Nephron progenitor cell (in vitro differentiated cells): ENCODE data around the gene RNF214.
"Not testable (repeated sequence)": the region's sequence is repeated elsewhere in the genome, so short reads cannot be mapped to it uniquely, and the experiment has no call there.

Experiments
- DNase-seq: peaks from one replicate; pipeline ENCODE4 v3.0.0; 2021
- H3K27ac Mint-ChIP-seq: 2 replicates; pipeline ENCODE4 v1.8.0; 2021; ENCODE audit warnings: mild to moderate bottlenecking, moderate library complexity, mixed read lengths
- H3K27me3 Mint-ChIP-seq: 2 replicates; pipeline ENCODE4 v1.8.0; 2021; ENCODE audit warnings: mild to moderate bottlenecking, low read depth, mixed read lengths; ENCODE audit not compliant: poor library complexity
- H3K36me3 Mint-ChIP-seq: 2 replicates; pipeline ENCODE4 v1.8.0; 2021; ENCODE audit warnings: low read depth, mixed read lengths
- H3K4me1 Mint-ChIP-seq: 2 replicates; pipeline ENCODE4 v1.8.0; 2021; ENCODE audit warnings: mixed read lengths
- H3K4me3 Mint-ChIP-seq: 2 replicates; pipeline ENCODE4 v1.8.0; 2021; ENCODE audit warnings: mild to moderate bottlenecking, moderate library complexity, mixed read lengths
- H3K9me3 Mint-ChIP-seq: 2 replicates; pipeline ENCODE4 v1.8.0; 2021; ENCODE audit warnings: mild to moderate bottlenecking, moderate library complexity, mixed read lengths
- CTCF ChIP-seq: fragments of 200-600 bp; sonication (generic); IDR thresholded peaks from 2 replicates; pipeline ENCODE4 v1.5.0; 2021; ENCODE audit warnings: antibody characterized with exemption

Gene RNF214

GRCh38 chr11:117269856-117270255 is 37.4 kb downstream of the RNF214 start:
- Mint-ChIP-seq H3K4me1 (no peaks in the 10 kb centered on the region), H3K27me3 (peaks cover 3% of the 10 kb centered on the region)
- TF ChIP-seq CTCF, result no peak

GRCh38 chr11:117271208-117271607 is 38.7 kb downstream of the RNF214 start:
- Mint-ChIP-seq H3K4me3 (no peak overlapping the region), H3K27ac (no peak overlapping the region), H3K9me3 (peaks cover 22% of the 10 kb centered on the region), H3K4me1 (no peaks in the 10 kb centered on the region), H3K27me3 (peaks cover 3% of the 10 kb centered on the region), H3K36me3 (peaks cover 77% of the 10 kb centered on the region)
- TF ChIP-seq CTCF, result no peak
- DNase-seq, result no peak

More at GRCh38 chr11:117269856-117270255, 37.4 kb downstream of the RNF214 start:
- no peak overlapping the region for H3K4me3 Mint-ChIP-seq
- DNase-seq, result no peak
- no peak overlapping the region for H3K27ac Mint-ChIP-seq
- H3K9me3 Mint-ChIP-seq, result peaks cover 22% of the 10 kb centered on the region
- peaks cover 77% of the 10 kb centered on the region for H3K36me3 Mint-ChIP-seq

GRCh38 chr11:117272175-117272574 is 39.7 kb downstream of the RNF214 start:
- H3K4me1 Mint-ChIP-seq, DNase-seq, H3K4me3 Mint-ChIP-seq, H3K27me3 Mint-ChIP-seq, H3K27ac Mint-ChIP-seq: not testable (repeated sequence)
- peaks cover 18% of the 10 kb centered on the region for H3K9me3 Mint-ChIP-seq
- peaks cover 68% of the 10 kb centered on the region for H3K36me3 Mint-ChIP-seq

GRCh38 chr11:117273550-117274289 is 41.2 kb downstream of the RNF214 start:
- H3K27ac Mint-ChIP-seq, result no peak overlapping the region

GRCh38 chr11:117278347-117278746 is 45.9 kb downstream of the RNF214 start:
- Mint-ChIP-seq H3K4me3 (no peak overlapping the region), H3K4me1 (no peaks in the 10 kb centered on the region), H3K9me3 (peaks cover 4% of the 10 kb centered on the region), H3K27me3 (no peaks in the 10 kb centered on the region), H3K27ac (peak overlapping the region; percentile 72), H3K36me3 (peaks cover 66% of the 10 kb centered on the region)
- no peak for DNase-seq
- TF ChIP-seq CTCF, result no peak

More at GRCh38 chr11:117273550-117274289, 41.2 kb downstream of the RNF214 start:
- Mint-ChIP-seq H3K36me3 (peaks cover 59% of the 10 kb centered on the region), H3K4me1 (no peaks in the 10 kb centered on the region), H3K27me3 (no peaks in the 10 kb centered on the region), H3K9me3 (peaks cover 18% of the 10 kb centered on the region), H3K4me3 (no peak overlapping the region)
- DNase-seq, result no peak
- no peak for TF ChIP-seq CTCF

GRCh38 chr11:117279711-117280376 is 47.4 kb downstream of the RNF214 start:
- no peak overlapping the region for H3K4me3 Mint-ChIP-seq
- DNase-seq, result no peak
- H3K4me1 Mint-ChIP-seq, result no peaks in the 10 kb centered on the region
- TF ChIP-seq CTCF, result no peak
- peaks cover 64% of the 10 kb centered on the region for H3K36me3 Mint-ChIP-seq
- no peak overlapping the region for H3K27ac Mint-ChIP-seq
- no peaks in the 10 kb centered on the region for H3K9me3 Mint-ChIP-seq
- H3K27me3 Mint-ChIP-seq, result no peaks in the 10 kb centered on the region
